Endothelial cell of umbilical vein (primary cell): ENCODE results near the gene FILIP1. TPM values are rescaled to one million over a fixed set of nuclear protein-coding genes. Genes with fewer than 3 reads are reported as not detected.

Source experiments
- BruUV-seq: library from RNA; stranded (reverse); fragments of 400-500 nt; replicated peaks from 2 replicates; lab custom pipeline; 2021; lab: Mats Ljungman, UMichigan
- CTCF ChIA-PET: fragments of 300-600, 350-600 bp; sonication (Branson Sonifier 250); formaldehyde crosslinking; loops from one replicate; lab custom pipeline; 2021; ENCODE audit warnings: antibody characterized with exemption, inconsistent platforms; lab: Charles Lee
- POLR2A ChIA-PET: fragments of 300-600, 350-600 bp; sonication (Branson Sonifier 250); formaldehyde crosslinking; loops from one replicate; lab custom pipeline; 2021; ENCODE audit warnings: antibody characterized with exemption, inconsistent platforms; lab: Charles Lee
- DNase-seq: peaks from one replicate; pipeline ENCODE4 v3.0.0-alpha.2; 2011; ENCODE audit warnings: low read depth, low spot score
- FAIRE-seq: peaks from 2 replicates; lab custom pipeline; 2011; peaks lifted over from hg19 to GRCh38; lab: Jason Lieb, UNC
- H2AFZ ChIP-seq: 2 replicates; pipeline ENCODE4 v1.6.0; 2012; ENCODE audit warnings: low read depth, low read length, control low read depth, inconsistent platforms
- H3K27ac ChIP-seq: 2 replicates; pipeline ENCODE4 v1.5.1; 2011; ENCODE audit warnings: low read depth, mild to moderate bottlenecking, control low read depth, low read length, moderate library complexity; ENCODE audit not compliant: insufficient read depth
- H3K27me3 ChIP-seq, 2 experiments: 2 replicates each; pipeline versions ENCODE4 v1.6.0 to v1.6.1; 2011; ENCODE audit warnings: low read length in 2 of 2, mixed read lengths in 1 of 2; ENCODE audit not compliant: control insufficient read depth in 2 of 2, insufficient read depth in 2 of 2
- H3K36me3 ChIP-seq, 2 experiments: 2 replicates in 1 of 2; 3 replicates in 1 of 2; pipeline ENCODE4 v1.5.1; 2011; ENCODE audit warnings: low read length in 2 of 2, mild to moderate bottlenecking in 1 of 2, moderate library complexity in 1 of 2; ENCODE audit not compliant: control insufficient read depth in 2 of 2, insufficient read depth in 2 of 2; ENCODE audit errors: extremely low read depth in 1 of 2
- H3K4me1 ChIP-seq: 3 replicates; pipeline ENCODE4 v1.5.1; 2011; ENCODE audit warnings: mild to moderate bottlenecking, low read length; ENCODE audit not compliant: control insufficient read depth, insufficient read depth; ENCODE audit errors: extremely low read depth
- H3K4me2 ChIP-seq: 2 replicates; pipeline ENCODE4 v1.6.1; 2011; ENCODE audit warnings: low read length, control low read depth, mixed read lengths; ENCODE audit not compliant: insufficient read depth
- H3K4me3 ChIP-seq, 3 experiments: fragments of 200-600 bp in 1 of 3; sonication (generic), shearing (Covaris generic) in 1 of 3; replicated peaks in 1 of 3; 2 replicates each; pipeline ENCODE4 v1.5.1; 2011 to 2016; ENCODE audit warnings: control low read depth in 3 of 3, low read length in 3 of 3, mild to moderate bottlenecking in 2 of 3, inconsistent platforms in 1 of 3, low read depth in 1 of 3, moderate library complexity in 1 of 3; ENCODE audit not compliant: insufficient read depth in 1 of 3
- H3K79me2 ChIP-seq: 2 replicates; pipeline ENCODE4 v1.6.0; 2012; ENCODE audit warnings: low read length, inconsistent platforms; ENCODE audit not compliant: control insufficient read depth, insufficient read depth
- H3K9ac ChIP-seq: replicated peaks from 2 replicates; pipeline ENCODE3; 2011; ENCODE audit warnings: low read length, control low read depth; ENCODE audit not compliant: insufficient read depth; ENCODE audit errors: extremely low read depth
- H3K9me1 ChIP-seq: replicated peaks from 3 replicates; pipeline ENCODE4 v1.6.0; 2011; ENCODE audit warnings: mild to moderate bottlenecking, low read length; ENCODE audit not compliant: control insufficient read depth, insufficient read depth; ENCODE audit errors: extremely low read depth
- H3K9me3 ChIP-seq: replicated peaks from 2 replicates; pipeline ENCODE4 v1.5.1; 2012; ENCODE audit warnings: low read length, inconsistent platforms; ENCODE audit not compliant: control insufficient read depth, insufficient read depth
- H4K20me1 ChIP-seq: replicated peaks from 2 replicates; pipeline ENCODE3; 2011; ENCODE audit warnings: mild to moderate bottlenecking, low read length; ENCODE audit not compliant: control insufficient read depth, insufficient read depth; ENCODE audit errors: extremely low read depth
- EZH2 ChIP-seq: IDR thresholded peaks from 2 replicates; pipeline ENCODE4 v1.6.1; 2012; ENCODE audit warnings: borderline replicate concordance, low read depth, mild to moderate bottlenecking, moderate library complexity, low read length, inconsistent platforms; ENCODE audit not compliant: severe bottlenecking
- FOS ChIP-seq: IDR thresholded peaks from 2 replicates; pipeline ENCODE4 v1.6.1; 2011; ENCODE audit warnings: mild to moderate bottlenecking, low read length, moderate library complexity, borderline replicate concordance; ENCODE audit not compliant: insufficient read depth
- GATA2 ChIP-seq: IDR thresholded peaks from 2 replicates; pipeline ENCODE4 v1.7.0; 2011; ENCODE audit warnings: low read depth, mild to moderate bottlenecking, moderate library complexity, mixed read lengths, low read length; ENCODE audit not compliant: insufficient read length, insufficient read depth
- JUN ChIP-seq: IDR thresholded peaks from 2 replicates; pipeline ENCODE4 v1.6.1; 2011; ENCODE audit warnings: borderline replicate concordance, low read depth; ENCODE audit not compliant: insufficient read length, insufficient read depth
- MYC ChIP-seq: IDR thresholded peaks from one replicate; pipeline ENCODE4 v1.6.1; 2011; ENCODE audit warnings: mild to moderate bottlenecking, low read depth, low read length
- POLR2A ChIP-seq: IDR thresholded peaks from 2 replicates; pipeline ENCODE4 v1.6.1; 2012; ENCODE audit warnings: low read depth, mild to moderate bottlenecking, control low read depth, low read length
- POLR2AphosphoS5 ChIP-seq: IDR thresholded peaks from 2 replicates; pipeline ENCODE4 v1.6.1; 2012; ENCODE audit warnings: low read depth, mild to moderate bottlenecking, control low read depth, low read length, moderate library complexity; ENCODE audit not compliant: insufficient read depth
- dilution Hi-C: fragments of 300-500 bp; cut with MboI; formaldehyde crosslinking; loops from one replicate; pipeline ENCODE4 v1.15.0; 2019; ENCODE audit warnings: low sequenced_read_pairs; ENCODE audit not compliant: extremely low pct_ligation_motif_present
- intact Hi-C: fragments of 100-400 bp; cut with micrococcal nuclease; formaldehyde crosslinking; loops from one replicate; pipeline ENCODE4 v1.10.0; 2022
- polyA plus RNA-seq, 4 experiments: library from polyadenylated mRNA; depleted of rRNA in 3 of 4; stranded (reverse) in 3 of 4; unstranded in 1 of 4; fragments of >200 nt; gene quantifications; 2 replicates each; pipeline versions ENCODE4 v1.2.1 to v1.2.3, GENCODE V29; 2011 to 2012; ENCODE audit warnings: missing spikeins in 1 of 4
- total RNA-seq: library from RNA; stranded (reverse); gene quantifications from 2 replicates; pipeline ENCODE4 v1.2.3, GENCODE V29; 2021
- TF ChIP-seq, protein P1 (sequence below), 2 donors: IDR thresholded peaks; 1 replicate in 1 of 2; 2 replicates in 1 of 2; pipeline ENCODE4 v1.5.1; 2011; ENCODE audit warnings: low read length in 2 of 2, mild to moderate bottlenecking in 2 of 2, moderate library complexity in 2 of 2, control low read depth in 1 of 2, inconsistent platforms in 1 of 2, low read depth in 1 of 2; ENCODE audit not compliant: insufficient read depth in 1 of 2; ENCODE audit errors: extremely low read depth in 1 of 2
- TF ChIP-seq, protein P2 (sequence below): IDR thresholded peaks from 2 replicates; pipeline ENCODE4 v1.6.1; 2011; ENCODE audit not compliant: insufficient read depth, insufficient read length

FILIP1 gene
- total and polyA plus RNA-seq, 2 donors (not counting 3 experiments of a cell fraction or from before 2014, with no cell fraction given), result 2.8 to 13.7 TPM

DNA sequence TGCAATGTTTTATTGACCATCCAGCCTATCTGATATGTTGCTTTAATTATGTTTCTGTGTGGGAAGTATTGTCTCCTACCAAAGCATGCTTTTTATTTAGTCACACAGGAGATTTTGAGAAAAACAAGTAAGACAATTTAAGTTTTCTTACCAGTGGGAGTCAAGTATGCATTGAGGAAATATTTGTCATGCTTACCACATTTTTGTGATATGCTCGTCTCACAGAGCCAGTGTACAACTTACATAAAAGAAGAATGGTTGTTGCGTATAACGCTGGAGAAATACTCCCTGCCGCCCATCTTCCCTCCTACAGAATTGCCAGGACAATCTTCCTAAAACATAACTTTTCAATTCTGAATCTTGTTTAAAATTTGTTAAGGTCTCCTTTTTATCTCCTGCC lies 37.1 kb upstream of the FILIP1 start:
- ChIA-PET CTCF (interaction anchor here (0.8 to 3.9 kb wide), 4 partner anchors 11 to 263 kb away, joined by 3 to 19 read pairs (median 3); no protein-coding TSS in a partner anchor), POLR2A (no interaction called here)
- no peak overlapping the region for H3K9ac ChIP-seq
- no peaks in the 10 kb centered on the region for H3K4me1 ChIP-seq
- no peak for DNase-seq
- H4K20me1 ChIP-seq, result no peaks in the 10 kb centered on the region
- peak overlapping the region; percentile 36 for H2AFZ ChIP-seq
- dilution Hi-C loops (loop anchor here (25.0 kb wide), 1 partner anchor 218 kb away; no protein-coding TSS in a partner anchor), intact Hi-C loops (no loop called here)
- H3K9me3 ChIP-seq, result no peaks in the 10 kb centered on the region
- FAIRE-seq, result no peak
- no peak overlapping the region for H3K4me3 ChIP-seq
- peaks cover 2 to 3% of the 10 kb centered on the region in 2 experiments for H3K27me3 ChIP-seq
- H3K9me1 ChIP-seq, result no peaks in the 10 kb centered on the region
- no peaks in the 10 kb centered on the region for H3K79me2 ChIP-seq
- no peak overlapping the region for H3K27ac ChIP-seq
- BruUV-seq, result no TSS peak
- no peak overlapping the region for H3K4me2 ChIP-seq
- TF ChIP-seq POLR2A (no peak), GATA2 (no peak), EZH2 (no peak), POLR2AphosphoS5 (no peak), MYC (no peak), FOS (no peak), JUN (no peak)
- TF ChIP-seq, protein P1, sequence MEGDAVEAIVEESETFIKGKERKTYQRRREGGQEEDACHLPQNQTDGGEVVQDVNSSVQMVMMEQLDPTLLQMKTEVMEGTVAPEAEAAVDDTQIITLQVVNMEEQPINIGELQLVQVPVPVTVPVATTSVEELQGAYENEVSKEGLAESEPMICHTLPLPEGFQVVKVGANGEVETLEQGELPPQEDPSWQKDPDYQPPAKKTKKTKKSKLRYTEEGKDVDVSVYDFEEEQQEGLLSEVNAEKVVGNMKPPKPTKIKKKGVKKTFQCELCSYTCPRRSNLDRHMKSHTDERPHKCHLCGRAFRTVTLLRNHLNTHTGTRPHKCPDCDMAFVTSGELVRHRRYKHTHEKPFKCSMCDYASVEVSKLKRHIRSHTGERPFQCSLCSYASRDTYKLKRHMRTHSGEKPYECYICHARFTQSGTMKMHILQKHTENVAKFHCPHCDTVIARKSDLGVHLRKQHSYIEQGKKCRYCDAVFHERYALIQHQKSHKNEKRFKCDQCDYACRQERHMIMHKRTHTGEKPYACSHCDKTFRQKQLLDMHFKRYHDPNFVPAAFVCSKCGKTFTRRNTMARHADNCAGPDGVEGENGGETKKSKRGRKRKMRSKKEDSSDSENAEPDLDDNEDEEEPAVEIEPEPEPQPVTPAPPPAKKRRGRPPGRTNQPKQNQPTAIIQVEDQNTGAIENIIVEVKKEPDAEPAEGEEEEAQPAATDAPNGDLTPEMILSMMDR (IDR thresholded peaks at IDR 0.05; ENCODE audit: extremely low read depth in 1 of 2, insufficient read depth in 1 of 2, low read depth in 1 of 2, low read length in 2 of 2), result no peak
- TF ChIP-seq, protein P2, sequence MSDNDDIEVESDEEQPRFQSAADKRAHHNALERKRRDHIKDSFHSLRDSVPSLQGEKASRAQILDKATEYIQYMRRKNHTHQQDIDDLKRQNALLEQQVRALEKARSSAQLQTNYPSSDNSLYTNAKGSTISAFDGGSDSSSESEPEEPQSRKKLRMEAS, result no peak
- no peaks in the 10 kb centered on the region for H3K36me3 ChIP-seq
